ENCODE measurements around the gene DPP10. TPM values are rescaled to one million over a fixed set of nuclear protein-coding genes. Genes with fewer than 3 reads are reported as not detected.

Gene DPP10
- total and polyA plus RNA-seq, 10 of the 15 experiments (the other 5 are each of a cell fraction or from before 2014, with no cell fraction given): not detected

DNA sequence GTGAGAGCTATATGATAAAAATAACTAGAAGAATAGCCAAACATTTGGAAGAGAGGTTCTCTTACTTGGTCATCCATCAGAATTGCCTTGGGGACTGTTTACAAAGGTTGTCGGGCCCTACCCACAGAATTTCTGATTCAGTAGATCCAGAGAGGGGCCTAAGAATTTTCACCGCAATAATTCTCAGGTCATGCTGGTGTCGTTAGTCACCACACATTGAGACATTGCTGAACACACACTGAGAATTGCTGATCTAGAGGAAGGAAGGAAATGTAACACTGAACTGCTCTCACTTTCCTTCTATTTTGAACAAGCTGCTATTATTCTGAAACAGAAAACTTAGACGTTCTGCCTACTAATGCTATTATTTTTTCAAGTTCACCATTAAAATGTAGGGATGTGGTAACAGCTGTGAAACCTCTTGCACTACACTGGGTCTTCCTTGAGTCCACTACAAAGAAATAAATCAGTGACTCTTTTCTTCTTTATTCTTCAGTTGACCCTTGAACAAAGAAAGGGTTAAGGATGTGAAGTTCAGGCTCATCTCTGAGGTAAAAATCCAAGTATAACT lies 491.3 kb downstream of the DPP10 start:
- ChIA-PET POLR2A (no interaction called here), RAD21 (ENCODE audit: unreplicated experiment) (no interaction called here)
- in situ Hi-C loops (cut with MboI): no loop called here

More for the DNA sequence above, 491.3 kb downstream of the DPP10 start:
- no peak overlapping the region for H3K4me2 ChIP-seq (ENCODE audit: control insufficient read depth, insufficient read depth)
- DNase-seq (ENCODE audit: low read depth, low spot score) (no peak), ATAC-seq (no peak), FAIRE-seq (no peak)
- CTCF ChIA-PET: no interaction called here
- no peak overlapping the region for H2AFZ ChIP-seq (ENCODE audit: control insufficient read depth, low read depth, low read length)
- TF ChIP-seq ESRRA (IDR thresholded peaks at IDR 0.05; ENCODE audit: low read length): no peak
- TF ChIP-seq FOS (IDR thresholded peaks at IDR 0.05; ENCODE audit: borderline replicate concordance, extremely low read depth, insufficient read length): no peak
- no peak for TF ChIP-seq SUZ12 (IDR thresholded peaks at IDR 0.05; ENCODE audit: unreplicated experiment)
- TF ChIP-seq, protein P1, sequence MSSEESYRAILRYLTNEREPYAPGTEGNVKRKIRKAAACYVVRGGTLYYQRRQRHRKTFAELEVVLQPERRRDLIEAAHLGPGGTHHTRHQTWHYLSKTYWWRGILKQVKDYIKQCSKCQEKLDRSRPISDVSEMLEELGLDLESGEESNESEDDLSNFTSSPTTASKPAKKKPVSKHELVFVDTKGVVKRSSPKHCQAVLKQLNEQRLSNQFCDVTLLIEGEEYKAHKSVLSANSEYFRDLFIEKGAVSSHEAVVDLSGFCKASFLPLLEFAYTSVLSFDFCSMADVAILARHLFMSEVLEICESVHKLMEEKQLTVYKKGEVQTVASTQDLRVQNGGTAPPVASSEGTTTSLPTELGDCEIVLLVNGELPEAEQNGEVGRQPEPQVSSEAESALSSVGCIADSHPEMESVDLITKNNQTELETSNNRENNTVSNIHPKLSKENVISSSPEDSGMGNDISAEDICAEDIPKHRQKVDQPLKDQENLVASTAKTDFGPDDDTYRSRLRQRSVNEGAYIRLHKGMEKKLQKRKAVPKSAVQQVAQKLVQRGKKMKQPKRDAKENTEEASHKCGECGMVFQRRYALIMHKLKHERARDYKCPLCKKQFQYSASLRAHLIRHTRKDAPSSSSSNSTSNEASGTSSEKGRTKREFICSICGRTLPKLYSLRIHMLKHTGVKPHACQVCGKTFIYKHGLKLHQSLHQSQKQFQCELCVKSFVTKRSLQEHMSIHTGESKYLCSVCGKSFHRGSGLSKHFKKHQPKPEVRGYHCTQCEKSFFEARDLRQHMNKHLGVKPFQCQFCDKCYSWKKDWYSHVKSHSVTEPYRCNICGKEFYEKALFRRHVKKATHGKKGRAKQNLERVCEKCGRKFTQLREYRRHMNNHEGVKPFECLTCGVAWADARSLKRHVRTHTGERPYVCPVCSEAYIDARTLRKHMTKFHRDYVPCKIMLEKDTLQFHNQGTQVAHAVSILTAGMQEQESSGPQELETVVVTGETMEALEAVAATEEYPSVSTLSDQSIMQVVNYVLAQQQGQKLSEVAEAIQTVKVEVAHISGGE (CRISPR knock-in tag; IDR thresholded peaks at IDR 0.05): no peak
- TF ChIP-seq IRF4 (IDR thresholded peaks at IDR 0.05; ENCODE audit: low read depth, low read length): no peak
- no peak for TF ChIP-seq SREBF1 (IDR thresholded peaks at IDR 0.05; ENCODE audit: low read length)
- TF ChIP-seq ZNF207 (IDR thresholded peaks at IDR 0.05; ENCODE audit: borderline replicate concordance): no peak
- TF ChIP-seq, protein P2, sequence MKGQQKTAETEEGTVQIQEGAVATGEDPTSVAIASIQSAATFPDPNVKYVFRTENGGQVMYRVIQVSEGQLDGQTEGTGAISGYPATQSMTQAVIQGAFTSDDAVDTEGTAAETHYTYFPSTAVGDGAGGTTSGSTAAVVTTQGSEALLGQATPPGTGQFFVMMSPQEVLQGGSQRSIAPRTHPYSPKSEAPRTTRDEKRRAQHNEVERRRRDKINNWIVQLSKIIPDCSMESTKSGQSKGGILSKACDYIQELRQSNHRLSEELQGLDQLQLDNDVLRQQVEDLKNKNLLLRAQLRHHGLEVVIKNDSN (IDR thresholded peaks at IDR 0.05; ENCODE audit: borderline replicate concordance, extremely low read length, insufficient read depth, low read depth, low read length): no peak
- TF ChIP-seq CHD2 (IDR thresholded peaks at IDR 0.05; ENCODE audit: borderline replicate concordance, low read depth, low read length): no peak
- no peak for TF ChIP-seq SMAD5 (IDR thresholded peaks at IDR 0.05; ENCODE audit: low read depth)
- no peak for TF ChIP-seq FOXM1 (IDR thresholded peaks at IDR 0.05; ENCODE audit: low read depth, low read length)
- no peak for TF ChIP-seq POU2F2 (IDR thresholded peaks at IDR 0.05; ENCODE audit: borderline replicate concordance, low read depth, low read length)
- no peak for TF ChIP-seq ASH2L (IDR thresholded peaks at IDR 0.05; ENCODE audit: borderline replicate concordance, low read depth)
- TF ChIP-seq ZZZ3 (IDR thresholded peaks at IDR 0.05; ENCODE audit: control insufficient read depth, insufficient read length, low read depth): no peak
- no peak for TF ChIP-seq EZH2 (IDR thresholded peaks at IDR 0.05; ENCODE audit: borderline replicate concordance, control insufficient read depth, low read depth, low read length)
- no peak for TF ChIP-seq SP1 (IDR thresholded peaks at IDR 0.05; ENCODE audit: low read depth, low read length)
- no peak for TF ChIP-seq WRNIP1 (IDR thresholded peaks at IDR 0.05; ENCODE audit: borderline replicate concordance, low read depth, low read length)
- no peak for TF ChIP-seq HCFC1 (IDR thresholded peaks at IDR 0.05; ENCODE audit: low read length)
- no peak for TF ChIP-seq BCL11A (IDR thresholded peaks at IDR 0.05; ENCODE audit: low read depth, low read length)
- H3K4me1 ChIP-seq (ENCODE audit: control insufficient read depth, insufficient read depth, low read length): no peaks in the 10 kb centered on the region
- H3K27me3 ChIP-seq (replicated peaks in 1 of 2; ENCODE audit: control insufficient read depth in 2 of 2, insufficient read depth in 2 of 2, low read length in 1 of 2): no peaks in the 10 kb centered on the region
- SMC1A ChIA-PET (ENCODE audit: uncharacterized antibody, unreplicated experiment): no interaction called here
- 36% methylated on average over 4 of the region's 4 CpGs for whole genome bisulfite sequencing (ENCODE audit: insufficient coverage, insufficient replicate concordance, low lambda C conversion rate, missing lambda C conversion rate)
- intact Hi-C loops (cut with micrococcal nuclease; ENCODE audit: unreplicated experiment): no loop called here
- no peaks in the 10 kb centered on the region for H3K9me3 ChIP-seq (replicated peaks; ENCODE audit: control insufficient read depth, insufficient read depth, low read length)
- no peak overlapping the region for H3K27ac ChIP-seq (ENCODE audit: control insufficient read depth, insufficient read depth)
- no peaks in the 10 kb centered on the region for H4K20me1 ChIP-seq (ENCODE audit: control insufficient read depth, insufficient read depth)
- H3K9ac ChIP-seq (ENCODE audit: control insufficient read depth, insufficient read depth, low read length): no peak overlapping the region
- no peaks in the 10 kb centered on the region for H3K79me2 ChIP-seq (ENCODE audit: control insufficient read depth, insufficient read depth, low read length)
- H3K36me3 ChIP-seq (ENCODE audit: control insufficient read depth in 2 of 2, insufficient read depth in 2 of 2, low read length in 1 of 2): no peaks in the 10 kb centered on the region
- H3K4me3 ChIP-seq: no peak overlapping the region
- no TSS peak for BruUV-seq (replicated peaks)

Measured in GM12878 (cell line).